ENCODE data around the gene PKP4.

The PKP4 gene

GRCh38 chr2:158722266-158723105 lies 265.7 kb downstream of the PKP4 start:
- no peak for DNase-seq

GRCh38 chr2:158723181-158723838 lies 266.6 kb downstream of the PKP4 start:
- no peak for DNase-seq

- DNase-seq, result no peak
Measured at GRCh38 chr2:158723921-158724802, 267.4 kb downstream of the PKP4 start.

- DNase-seq, result no peak
Measured at GRCh38 chr2:158724803-158725381, 268.1 kb downstream of the PKP4 start.

- no peak for DNase-seq
Measured at GRCh38 chr2:158725441-158725891, 268.7 kb downstream of the PKP4 start.

GRCh38 chr2:158726911-158727592 lies 270.3 kb downstream of the PKP4 start:
- DNase-seq, result peak; percentile 9

- no peak for DNase-seq
Measured at GRCh38 chr2:158728422-158728821, 271.7 kb downstream of the PKP4 start.

GRCh38 chr2:158729451-158729850 lies 272.7 kb downstream of the PKP4 start:
- DNase-seq, result no peak

GRCh38 chr2:158729873-158730620 lies 273.3 kb downstream of the PKP4 start:
- DNase-seq, result no peak

GRCh38 chr2:158730621-158731140 lies 273.9 kb downstream of the PKP4 start:
- DNase-seq, result no peak

GRCh38 chr2:158731386-158731785 lies 274.6 kb downstream of the PKP4 start:
- no peak for DNase-seq

Data from fibroblast of skin of abdomen (primary cell).